Measurements from ENCODE around the gene CELF5. TPM values are rescaled to one million over a fixed set of nuclear protein-coding genes. Genes with fewer than 3 reads are reported as not detected.

The CELF5 gene
- total and polyA plus RNA-seq, 9 of the 15 experiments (the other 6 are each of a cell fraction or from before 2014, with no cell fraction given) = 0.01 to 0.56 (median 0.22) TPM

DNA sequence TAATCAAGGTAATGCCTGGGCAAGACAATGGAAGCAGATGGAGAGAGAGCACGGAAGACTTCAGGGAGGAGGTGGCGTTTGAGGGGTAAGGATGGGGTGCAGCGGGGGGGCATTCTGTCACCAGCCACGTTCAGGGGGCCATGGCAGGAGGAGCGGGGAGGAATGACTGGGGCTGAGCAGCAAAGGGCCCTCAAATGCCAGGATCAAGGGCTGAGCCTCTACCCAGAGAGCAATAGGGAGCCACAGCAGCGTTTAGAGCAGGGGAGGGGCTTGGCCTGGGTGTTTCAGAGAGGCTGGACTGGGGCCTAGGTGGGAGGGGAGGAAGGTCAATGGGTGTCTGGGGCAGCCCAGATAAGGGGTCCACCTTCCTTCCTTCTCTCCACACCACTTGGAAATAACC, 44.3 kb downstream of the CELF5 start (continued):
- TF ChIP-seq, protein P1, sequence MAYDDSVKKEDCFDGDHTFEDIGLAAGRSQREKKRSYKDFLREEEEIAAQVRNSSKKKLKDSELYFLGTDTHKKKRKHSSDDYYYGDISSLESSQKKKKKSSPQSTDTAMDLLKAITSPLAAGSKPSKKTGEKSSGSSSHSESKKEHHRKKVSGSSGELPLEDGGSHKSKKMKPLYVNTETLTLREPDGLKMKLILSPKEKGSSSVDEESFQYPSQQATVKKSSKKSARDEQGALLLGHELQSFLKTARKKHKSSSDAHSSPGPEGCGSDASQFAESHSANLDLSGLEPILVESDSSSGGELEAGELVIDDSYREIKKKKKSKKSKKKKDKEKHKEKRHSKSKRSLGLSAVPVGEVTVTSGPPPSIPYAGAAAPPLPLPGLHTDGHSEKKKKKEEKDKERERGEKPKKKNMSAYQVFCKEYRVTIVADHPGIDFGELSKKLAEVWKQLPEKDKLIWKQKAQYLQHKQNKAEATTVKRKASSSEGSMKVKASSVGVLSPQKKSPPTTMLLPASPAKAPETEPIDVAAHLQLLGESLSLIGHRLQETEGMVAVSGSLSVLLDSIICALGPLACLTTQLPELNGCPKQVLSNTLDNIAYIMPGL (CRISPR knock-in tag; IDR thresholded peaks at IDR 0.05) = no peak
- TF ChIP-seq, protein P2, sequence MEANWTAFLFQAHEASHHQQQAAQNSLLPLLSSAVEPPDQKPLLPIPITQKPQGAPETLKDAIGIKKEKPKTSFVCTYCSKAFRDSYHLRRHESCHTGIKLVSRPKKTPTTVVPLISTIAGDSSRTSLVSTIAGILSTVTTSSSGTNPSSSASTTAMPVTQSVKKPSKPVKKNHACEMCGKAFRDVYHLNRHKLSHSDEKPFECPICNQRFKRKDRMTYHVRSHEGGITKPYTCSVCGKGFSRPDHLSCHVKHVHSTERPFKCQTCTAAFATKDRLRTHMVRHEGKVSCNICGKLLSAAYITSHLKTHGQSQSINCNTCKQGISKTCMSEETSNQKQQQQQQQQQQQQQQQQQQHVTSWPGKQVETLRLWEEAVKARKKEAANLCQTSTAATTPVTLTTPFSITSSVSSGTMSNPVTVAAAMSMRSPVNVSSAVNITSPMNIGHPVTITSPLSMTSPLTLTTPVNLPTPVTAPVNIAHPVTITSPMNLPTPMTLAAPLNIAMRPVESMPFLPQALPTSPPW (CRISPR knock-in tag; IDR thresholded peaks at IDR 0.05) = no peak
- TF ChIP-seq, protein P3, sequence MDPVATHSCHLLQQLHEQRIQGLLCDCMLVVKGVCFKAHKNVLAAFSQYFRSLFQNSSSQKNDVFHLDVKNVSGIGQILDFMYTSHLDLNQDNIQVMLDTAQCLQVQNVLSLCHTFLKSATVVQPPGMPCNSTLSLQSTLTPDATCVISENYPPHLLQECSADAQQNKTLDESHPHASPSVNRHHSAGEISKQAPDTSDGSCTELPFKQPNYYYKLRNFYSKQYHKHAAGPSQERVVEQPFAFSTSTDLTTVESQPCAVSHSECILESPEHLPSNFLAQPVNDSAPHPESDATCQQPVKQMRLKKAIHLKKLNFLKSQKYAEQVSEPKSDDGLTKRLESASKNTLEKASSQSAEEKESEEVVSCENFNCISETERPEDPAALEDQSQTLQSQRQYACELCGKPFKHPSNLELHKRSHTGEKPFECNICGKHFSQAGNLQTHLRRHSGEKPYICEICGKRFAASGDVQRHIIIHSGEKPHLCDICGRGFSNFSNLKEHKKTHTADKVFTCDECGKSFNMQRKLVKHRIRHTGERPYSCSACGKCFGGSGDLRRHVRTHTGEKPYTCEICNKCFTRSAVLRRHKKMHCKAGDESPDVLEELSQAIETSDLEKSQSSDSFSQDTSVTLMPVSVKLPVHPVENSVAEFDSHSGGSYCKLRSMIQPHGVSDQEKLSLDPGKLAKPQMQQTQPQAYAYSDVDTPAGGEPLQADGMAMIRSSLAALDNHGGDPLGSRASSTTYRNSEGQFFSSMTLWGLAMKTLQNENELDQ (CRISPR knock-in tag; IDR thresholded peaks at IDR 0.05; ENCODE audit: borderline replicate concordance) = no peak
- TF ChIP-seq ZNF696 (CRISPR knock-in tag; conservative IDR thresholded peaks at IDR 0.05) (no peak), KDM5B (IDR thresholded peaks at IDR 0.05; ENCODE audit: insufficient replicate concordance, low read depth, low read length) (no peak), SNIP1 (IDR thresholded peaks at IDR 0.05; ENCODE audit: low read depth) (no peak), SAP30 (IDR thresholded peaks at IDR 0.05; ENCODE audit: borderline replicate concordance, insufficient read depth, low read depth, low read length, poor library complexity, severe bottlenecking) (no peak), KLF13 (tag; IDR thresholded peaks at IDR 0.05; ENCODE audit: borderline replicate concordance, low read depth) (no peak), BCOR (IDR thresholded peaks at IDR 0.05) (peak; percentile 77), KDM1A (IDR thresholded peaks at IDR 0.05) (peak; percentile 56 to 78; a peak in 3 of 4 replicates)
- TF ChIP-seq, protein P4, sequence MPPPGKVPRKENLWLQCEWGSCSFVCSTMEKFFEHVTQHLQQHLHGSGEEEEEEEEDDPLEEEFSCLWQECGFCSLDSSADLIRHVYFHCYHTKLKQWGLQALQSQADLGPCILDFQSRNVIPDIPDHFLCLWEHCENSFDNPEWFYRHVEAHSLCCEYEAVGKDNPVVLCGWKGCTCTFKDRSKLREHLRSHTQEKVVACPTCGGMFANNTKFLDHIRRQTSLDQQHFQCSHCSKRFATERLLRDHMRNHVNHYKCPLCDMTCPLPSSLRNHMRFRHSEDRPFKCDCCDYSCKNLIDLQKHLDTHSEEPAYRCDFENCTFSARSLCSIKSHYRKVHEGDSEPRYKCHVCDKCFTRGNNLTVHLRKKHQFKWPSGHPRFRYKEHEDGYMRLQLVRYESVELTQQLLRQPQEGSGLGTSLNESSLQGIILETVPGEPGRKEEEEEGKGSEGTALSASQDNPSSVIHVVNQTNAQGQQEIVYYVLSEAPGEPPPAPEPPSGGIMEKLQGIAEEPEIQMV (tag; conservative IDR thresholded peaks at IDR 0.05; ENCODE audit: low read depth) = no peak
- TF ChIP-seq, protein P5, sequence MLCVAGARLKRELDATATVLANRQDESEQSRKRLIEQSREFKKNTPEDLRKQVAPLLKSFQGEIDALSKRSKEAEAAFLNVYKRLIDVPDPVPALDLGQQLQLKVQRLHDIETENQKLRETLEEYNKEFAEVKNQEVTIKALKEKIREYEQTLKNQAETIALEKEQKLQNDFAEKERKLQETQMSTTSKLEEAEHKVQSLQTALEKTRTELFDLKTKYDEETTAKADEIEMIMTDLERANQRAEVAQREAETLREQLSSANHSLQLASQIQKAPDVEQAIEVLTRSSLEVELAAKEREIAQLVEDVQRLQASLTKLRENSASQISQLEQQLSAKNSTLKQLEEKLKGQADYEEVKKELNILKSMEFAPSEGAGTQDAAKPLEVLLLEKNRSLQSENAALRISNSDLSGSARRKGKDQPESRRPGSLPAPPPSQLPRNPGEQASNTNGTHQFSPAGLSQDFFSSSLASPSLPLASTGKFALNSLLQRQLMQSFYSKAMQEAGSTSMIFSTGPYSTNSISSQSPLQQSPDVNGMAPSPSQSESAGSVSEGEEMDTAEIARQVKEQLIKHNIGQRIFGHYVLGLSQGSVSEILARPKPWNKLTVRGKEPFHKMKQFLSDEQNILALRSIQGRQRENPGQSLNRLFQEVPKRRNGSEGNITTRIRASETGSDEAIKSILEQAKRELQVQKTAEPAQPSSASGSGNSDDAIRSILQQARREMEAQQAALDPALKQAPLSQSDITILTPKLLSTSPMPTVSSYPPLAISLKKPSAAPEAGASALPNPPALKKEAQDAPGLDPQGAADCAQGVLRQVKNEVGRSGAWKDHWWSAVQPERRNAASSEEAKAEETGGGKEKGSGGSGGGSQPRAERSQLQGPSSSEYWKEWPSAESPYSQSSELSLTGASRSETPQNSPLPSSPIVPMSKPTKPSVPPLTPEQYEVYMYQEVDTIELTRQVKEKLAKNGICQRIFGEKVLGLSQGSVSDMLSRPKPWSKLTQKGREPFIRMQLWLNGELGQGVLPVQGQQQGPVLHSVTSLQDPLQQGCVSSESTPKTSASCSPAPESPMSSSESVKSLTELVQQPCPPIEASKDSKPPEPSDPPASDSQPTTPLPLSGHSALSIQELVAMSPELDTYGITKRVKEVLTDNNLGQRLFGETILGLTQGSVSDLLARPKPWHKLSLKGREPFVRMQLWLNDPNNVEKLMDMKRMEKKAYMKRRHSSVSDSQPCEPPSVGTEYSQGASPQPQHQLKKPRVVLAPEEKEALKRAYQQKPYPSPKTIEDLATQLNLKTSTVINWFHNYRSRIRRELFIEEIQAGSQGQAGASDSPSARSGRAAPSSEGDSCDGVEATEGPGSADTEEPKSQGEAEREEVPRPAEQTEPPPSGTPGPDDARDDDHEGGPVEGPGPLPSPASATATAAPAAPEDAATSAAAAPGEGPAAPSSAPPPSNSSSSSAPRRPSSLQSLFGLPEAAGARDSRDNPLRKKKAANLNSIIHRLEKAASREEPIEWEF (CRISPR knock-in tag; IDR thresholded peaks at IDR 0.05) = no peak

Measured in K562 (cell line).